ENCODE measurements around the gene UPB1. TPM values are rescaled to one million over a fixed set of nuclear protein-coding genes. Genes with fewer than 3 reads are reported as not detected.
A peak's percentile ranks its signal among the peaks of the same experiment; 100 is the strongest.

The UPB1 gene
- total RNA-seq, 3 donors from 2014 or later: 0.16 to 0.44 (median 0.33) TPM

- TF ChIP-seq POLR2AphosphoS5 (IDR thresholded peaks at IDR 0.05) (no peak), CTCF (IDR thresholded peaks at IDR 0.05) (no peak), POLR2A (IDR thresholded peaks at IDR 0.05) (no peak)
- H3K4me1 ChIP-seq: no peaks in the 10 kb centered on the region
- no peak for DNase-seq (ENCODE audit: low spot score in 2 of 2)
- H3K27ac ChIP-seq: no peak overlapping the region
- H3K27me3 ChIP-seq: peaks cover 3 to 17% of the 10 kb centered on the region in 2 donors
- H3K4me3 ChIP-seq: peak overlapping the region in 1 of 3 donors; percentile 62
- H3K36me3 ChIP-seq: no peaks in the 10 kb centered on the region
- no peaks in the 10 kb centered on the region for H3K9me3 ChIP-seq
- intact Hi-C loops (cut with DNase I; ENCODE audit: low total_unique reads): no loop called here
These were observed 188 bp downstream of the UPB1 start for GRCh38 chr22:24495365-24495675.

- intact Hi-C loops (cut with DNase I; ENCODE audit: low total_unique reads): no loop called here
- peaks cover 3 to 17% of the 10 kb centered on the region in 2 donors for H3K27me3 ChIP-seq
- no peak overlapping the region for H3K27ac ChIP-seq
- no peaks in the 10 kb centered on the region for H3K9me3 ChIP-seq
- no peaks in the 10 kb centered on the region for H3K4me1 ChIP-seq
- no peaks in the 10 kb centered on the region for H3K36me3 ChIP-seq
- TF ChIP-seq CTCF (IDR thresholded peaks at IDR 0.05) (no peak), POLR2A (IDR thresholded peaks at IDR 0.05) (no peak), POLR2AphosphoS5 (IDR thresholded peaks at IDR 0.05) (no peak)
- DNase-seq (ENCODE audit: low spot score in 2 of 2): no peak
- H3K4me3 ChIP-seq: no peak overlapping the region
These were observed 1.1 kb downstream of the UPB1 start for GRCh38 chr22:24496234-24496633.

DNA sequence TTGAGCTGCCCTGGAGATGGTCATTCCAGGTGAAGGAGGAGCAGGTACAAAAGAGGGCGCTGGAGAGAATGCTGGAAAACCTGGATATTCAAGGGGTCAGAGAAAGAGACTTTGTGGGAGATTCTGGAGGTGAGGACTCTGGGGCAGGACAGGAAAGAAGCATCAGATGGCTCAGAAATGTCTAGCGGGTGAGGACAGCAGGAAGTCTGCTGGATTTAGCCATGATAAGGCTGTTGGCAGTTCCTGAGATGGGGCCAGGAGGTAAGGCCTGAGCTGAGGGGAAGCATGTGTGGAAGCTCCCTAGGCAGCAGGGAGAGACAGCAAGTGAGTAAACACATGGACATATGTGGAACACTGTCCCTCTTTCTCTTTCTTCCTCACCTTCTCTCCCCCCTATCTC, 1.5 kb downstream of the UPB1 start:
- H3K27me3 ChIP-seq: peaks cover 3 to 17% of the 10 kb centered on the region in 2 donors
- no peaks in the 10 kb centered on the region for H3K9me3 ChIP-seq
- DNase-seq (ENCODE audit: low spot score in 2 of 2): no peak
- H3K27ac ChIP-seq: no peak overlapping the region
- no peaks in the 10 kb centered on the region for H3K4me1 ChIP-seq
- H3K36me3 ChIP-seq: no peaks in the 10 kb centered on the region
- TF ChIP-seq CTCF (IDR thresholded peaks at IDR 0.05) (no peak), POLR2AphosphoS5 (IDR thresholded peaks at IDR 0.05) (no peak), POLR2A (IDR thresholded peaks at IDR 0.05) (no peak)
- intact Hi-C loops (cut with DNase I; ENCODE audit: low total_unique reads): no loop called here
- no peak overlapping the region for H3K4me3 ChIP-seq

DNA sequence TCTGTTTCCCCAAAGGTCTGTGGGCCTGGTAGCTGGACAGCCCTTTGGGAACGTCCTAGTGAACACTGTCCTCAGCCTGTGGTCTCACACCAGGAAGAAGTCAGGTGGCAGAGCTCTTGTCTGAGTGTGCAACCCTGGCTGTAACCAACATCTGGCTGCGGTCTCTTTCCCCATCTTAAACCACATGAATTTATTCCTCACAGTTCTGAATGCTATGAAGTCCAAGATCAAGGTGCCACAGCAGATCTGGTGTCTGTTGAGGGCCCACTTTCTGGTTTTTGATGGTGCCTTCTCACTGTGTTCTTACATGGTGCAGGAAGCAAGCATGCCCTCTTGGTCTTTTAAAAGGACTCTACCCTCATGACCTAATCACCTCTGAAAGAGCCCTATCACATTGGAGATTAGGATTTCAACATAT, 2.7 kb downstream of the UPB1 start:
- TF ChIP-seq CTCF (IDR thresholded peaks at IDR 0.05) (no peak), POLR2AphosphoS5 (IDR thresholded peaks at IDR 0.05) (no peak), POLR2A (IDR thresholded peaks at IDR 0.05) (no peak)
- Histone ChIP-seq H3K27ac (no peak overlapping the region), H3K4me3 (no peak overlapping the region), H3K36me3 (no peaks in the 10 kb centered on the region), H3K9me3 (no peaks in the 10 kb centered on the region), H3K27me3 (peaks cover 3 to 17% of the 10 kb centered on the region in 2 donors), H3K4me1 (no peaks in the 10 kb centered on the region)
- DNase-seq (ENCODE audit: low spot score in 2 of 2): no peak
- intact Hi-C loops (cut with DNase I; ENCODE audit: low total_unique reads): no loop called here

DNA sequence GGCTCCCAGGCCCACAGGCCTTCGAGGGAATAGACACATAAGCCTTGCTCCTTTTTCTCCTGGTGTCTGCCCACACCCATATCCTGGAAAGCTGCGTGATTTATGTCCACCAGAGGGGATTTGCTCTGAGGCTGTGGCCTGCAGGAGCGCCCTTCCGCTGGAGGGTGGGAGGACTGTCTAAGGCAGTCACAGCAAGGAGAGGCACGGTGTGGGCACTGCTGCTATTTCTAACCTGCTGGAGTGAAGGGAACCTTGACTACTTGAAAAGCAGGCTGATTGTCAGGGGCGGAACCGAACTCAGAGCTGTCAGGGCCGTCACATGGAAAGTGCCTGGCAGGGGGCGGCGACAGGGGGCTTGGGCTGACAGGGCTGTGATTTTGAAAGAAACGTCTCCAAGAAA, 3.7 kb downstream of the UPB1 start:
- Histone ChIP-seq H3K36me3 (no peaks in the 10 kb centered on the region), H3K27ac (no peak overlapping the region), H3K4me3 (no peak overlapping the region), H3K4me1 (no peaks in the 10 kb centered on the region), H3K9me3 (no peaks in the 10 kb centered on the region), H3K27me3 (peaks cover 3 to 16% of the 10 kb centered on the region in 2 donors)
- no peak for DNase-seq (ENCODE audit: low spot score in 2 of 2)
- TF ChIP-seq POLR2A (IDR thresholded peaks at IDR 0.05) (no peak), CTCF (IDR thresholded peaks at IDR 0.05) (no peak), POLR2AphosphoS5 (IDR thresholded peaks at IDR 0.05) (no peak)
- intact Hi-C loops (cut with DNase I; ENCODE audit: low total_unique reads): no loop called here

Measured in breast epithelium (tissue), 4 donors.